Astrocyte (in vitro differentiated cells and primary cell): Measurements from ENCODE around the gene NKX1-2.

Experiments
- EZH2 ChIP-seq: IDR thresholded peaks from 2 replicates; pipeline ENCODE4 v1.6.1; 2012; ENCODE audit warnings: mild to moderate bottlenecking, low read length, inconsistent platforms; ENCODE audit not compliant: insufficient read depth
- TF ChIP-seq, protein P1 (sequence below): IDR thresholded peaks from 2 replicates; pipeline ENCODE4 v1.5.1; 2011; ENCODE audit warnings: low read depth, mild to moderate bottlenecking, inconsistent platforms, low read length, moderate library complexity; ENCODE audit not compliant: insufficient read depth

DNA sequence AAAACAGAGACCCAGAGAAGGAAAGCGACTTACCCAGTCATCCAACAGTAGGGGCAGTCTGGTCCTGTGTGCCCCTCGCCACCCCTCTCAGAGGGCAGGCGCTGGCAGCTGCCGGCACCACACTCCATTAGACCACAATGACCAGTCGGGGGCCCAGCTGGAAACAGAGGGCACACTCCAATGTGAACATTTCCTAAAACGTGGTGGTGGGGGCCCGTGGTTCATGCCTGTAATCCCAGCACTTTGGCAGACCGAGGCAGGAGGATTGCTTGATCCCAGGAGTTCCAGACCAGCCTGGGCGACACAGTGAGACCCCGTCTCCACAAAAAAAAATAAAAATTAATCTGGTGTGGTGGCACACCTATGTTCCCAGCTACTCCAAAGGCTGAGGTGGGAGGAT is 30.2 kb downstream of the NKX1-2 start:
- TF ChIP-seq, protein P1, sequence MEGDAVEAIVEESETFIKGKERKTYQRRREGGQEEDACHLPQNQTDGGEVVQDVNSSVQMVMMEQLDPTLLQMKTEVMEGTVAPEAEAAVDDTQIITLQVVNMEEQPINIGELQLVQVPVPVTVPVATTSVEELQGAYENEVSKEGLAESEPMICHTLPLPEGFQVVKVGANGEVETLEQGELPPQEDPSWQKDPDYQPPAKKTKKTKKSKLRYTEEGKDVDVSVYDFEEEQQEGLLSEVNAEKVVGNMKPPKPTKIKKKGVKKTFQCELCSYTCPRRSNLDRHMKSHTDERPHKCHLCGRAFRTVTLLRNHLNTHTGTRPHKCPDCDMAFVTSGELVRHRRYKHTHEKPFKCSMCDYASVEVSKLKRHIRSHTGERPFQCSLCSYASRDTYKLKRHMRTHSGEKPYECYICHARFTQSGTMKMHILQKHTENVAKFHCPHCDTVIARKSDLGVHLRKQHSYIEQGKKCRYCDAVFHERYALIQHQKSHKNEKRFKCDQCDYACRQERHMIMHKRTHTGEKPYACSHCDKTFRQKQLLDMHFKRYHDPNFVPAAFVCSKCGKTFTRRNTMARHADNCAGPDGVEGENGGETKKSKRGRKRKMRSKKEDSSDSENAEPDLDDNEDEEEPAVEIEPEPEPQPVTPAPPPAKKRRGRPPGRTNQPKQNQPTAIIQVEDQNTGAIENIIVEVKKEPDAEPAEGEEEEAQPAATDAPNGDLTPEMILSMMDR: no peak
- TF ChIP-seq EZH2: no peak
